Right lobe of liver (tissue), 6 donors: ENCODE measurements around the gene PHLDA2. TPM values are rescaled to one million over a fixed set of nuclear protein-coding genes. Genes with fewer than 3 reads are reported as not detected.

Experiments used
- ATAC-seq, 4 donors: fragments of 200-7000 bp; cut with Tn5 transposase; one replicate each; pipeline ENCODE4 v1.9.1; 2020; ENCODE audit warnings: mild to moderate bottlenecking in 4 of 4, moderate library complexity in 4 of 4
- DNase-seq, 3 donors: peaks; one replicate each; pipeline ENCODE4 v3.0.0-alpha.2; 2020
- H3K27ac ChIP-seq, 3 donors: fragments of 200-600 bp; one replicate each; pipeline ENCODE4 v1.8.0; 2022
- H3K27me3 ChIP-seq, 2 donors: fragments of 200-600 bp; one replicate each; pipeline ENCODE4 v1.8.0; 2022
- H3K36me3 ChIP-seq, 4 donors: fragments of 200-600 bp; sonication (generic) in 1 of 4; one replicate each; pipeline versions ENCODE4 v1.5.1 to v1.8.0; 2017 to 2022; ENCODE audit warnings: control low read depth in 1 of 4
- H3K4me1 ChIP-seq, 4 donors: fragments of 200-600 bp; sonication (generic) in 1 of 4; one replicate each; pipeline versions ENCODE4 v1.5.1 to v1.8.0; 2017 to 2022; ENCODE audit warnings: control low read depth in 1 of 4
- H3K4me3 ChIP-seq, 3 donors: fragments of 200-600 bp; one replicate each; pipeline ENCODE4 v1.8.0; 2022
- H3K9me3 ChIP-seq, 4 donors: fragments of 200-600 bp; sonication (generic) in 1 of 4; one replicate each; pipeline versions ENCODE4 v1.5.1 to v1.8.0; 2017 to 2022; ENCODE audit warnings: control low read depth in 1 of 4
- CTCF ChIP-seq, 4 donors: fragments of 200-600 bp in 3 of 4; fragments of 450-650 bp in 1 of 4; IDR thresholded peaks; one replicate each; pipeline versions ENCODE4 v1.5.1 to v1.8.0; 2016 to 2022; ENCODE audit warnings: antibody characterized with exemption in 4 of 4, mild to moderate bottlenecking in 2 of 4
- POLR2A ChIP-seq: fragments of 450-650 bp; IDR thresholded peaks from one replicate; pipeline ENCODE4 v1.6.1; 2017; ENCODE audit warnings: antibody characterized with exemption, mild to moderate bottlenecking
- WGBS: methylation state at CpG from one replicate; pipeline ENCODE4 v1.1.6; 2018; ENCODE audit warnings: low coverage, low lambda C conversion rate; ENCODE audit not compliant: insufficient coverage; ENCODE audit errors: missing lambda C conversion rate; 5-methylcytosine and 5-hydroxymethylcytosine counted together
- intact Hi-C, 2 donors: fragments of 100-400 bp; cut with DNase I; formaldehyde crosslinking; loops; one replicate each; pipeline versions ENCODE4 v1.11.2 to v1.14.1; 2022
- total RNA-seq, 6 experiments: library from RNA; depleted of rRNA in 2 of 6; stranded (reverse); fragments of >200 nt in 2 of 6; fragmentation: NEBNext Ultra II Directional in 3 of 6; extraction: Animal tissue kit (Norgen Biotek cat#: 25700) in 3 of 6; gene quantifications; one replicate each; pipeline versions ENCODE4 v1.1.0 to v1.2.4, GENCODE V29; 2016 to 2023
- donor health status: DM: no; HTN: yes; CAD: no.
- donor health status: DM: no; HTN: no; CAD: no.
- donor health status: DM: no; HTN: no; CAD: no.
- donor health status: DM: no; HTN: yes; CAD: no.
- donor health status: DM: no; HTN: yes; CAD: no.

Gene PHLDA2
- total RNA-seq, 6 experiments from 2014 or later = 0.51 to 12.7 (median 5.9) TPM; not detected in 1

DNA sequence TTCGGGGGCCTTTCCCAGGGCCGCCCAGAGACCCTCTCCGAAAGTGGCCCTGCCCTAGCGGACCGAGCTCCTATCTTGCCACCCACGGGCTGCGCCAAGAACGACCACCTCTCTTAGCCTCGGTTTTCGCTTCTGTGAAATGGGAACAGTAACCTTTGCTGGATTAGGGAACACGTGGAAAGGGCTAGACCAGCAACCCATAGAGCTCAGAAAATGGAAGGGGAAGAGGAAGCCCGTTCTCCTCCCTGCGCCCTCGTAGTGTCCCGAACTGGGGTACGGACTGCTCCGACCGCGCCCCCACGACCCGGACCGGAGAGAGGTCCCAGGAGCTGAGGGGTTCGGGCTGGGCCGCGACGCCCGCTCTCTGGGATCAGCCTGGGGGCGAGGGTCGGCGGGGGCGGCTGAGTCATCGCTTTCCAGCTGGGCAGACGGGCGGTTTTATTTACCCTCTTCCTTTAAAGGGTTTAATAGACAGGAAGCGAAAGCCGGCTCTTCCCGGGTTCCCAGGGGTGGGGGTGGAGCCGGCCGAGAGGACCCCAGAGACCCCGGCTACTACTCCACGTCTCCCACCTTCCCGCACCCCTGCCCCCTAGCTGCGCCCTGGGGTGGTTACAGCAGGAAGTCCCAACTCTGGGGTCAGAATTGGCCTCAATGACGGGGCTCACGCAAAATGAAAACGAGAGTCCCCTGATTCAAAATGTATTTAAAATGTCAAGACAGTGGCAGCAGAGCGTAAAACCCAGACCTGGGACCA, 907 bp upstream of the PHLDA2 start:
- Histone ChIP-seq H3K4me1 (peaks cover 0 to 21% (median 9%) of the 10 kb centered on the region in 4 donors), H3K9me3 (no peaks in the 10 kb centered on the region), H3K27me3 (no peaks in the 10 kb centered on the region), H3K36me3 (no peaks in the 10 kb centered on the region), H3K4me3 (peak overlapping the region; percentile 49 to 69 (median 54)), H3K27ac (peak overlapping the region in 1 of 3 donors; percentile 70)
- TF ChIP-seq POLR2A = no peak
- TF ChIP-seq CTCF (IDR thresholded peaks at IDR 0.05) = no peak
- WGBS = 9% methylated on average over 11 of the region's 47 CpGs
- DNase-seq = peak in 2 of 3 donors; percentile 58 to 73
- intact Hi-C loops = no loop called here
- ATAC-seq = peak; percentile 1 to 49 (median 15)

GRCh38 chr11:2929531-2929949, 320 bp upstream of the PHLDA2 start:
- peaks cover 0 to 21% (median 9%) of the 10 kb centered on the region in 4 donors for H3K4me1 ChIP-seq
- peak; percentile 3 to 65 (median 26) for ATAC-seq
- DNase-seq = peak in 2 of 3 donors; percentile 60 to 89

GRCh38 chr11:2927851-2928604, 1.2 kb downstream of the PHLDA2 start:
- peaks cover 0 to 21% (median 9%) of the 10 kb centered on the region in 4 donors for H3K4me1 ChIP-seq
- H3K4me3 ChIP-seq = peak overlapping the region; percentile 49 to 69 (median 54)
- ATAC-seq (no peak), DNase-seq (peak in 2 of 3 donors; percentile 24 to 40)
- intact Hi-C loops = no loop called here
- H3K36me3 ChIP-seq = no peaks in the 10 kb centered on the region
- no peaks in the 10 kb centered on the region for H3K9me3 ChIP-seq
- no peaks in the 10 kb centered on the region for H3K27me3 ChIP-seq
- no peak overlapping the region for H3K27ac ChIP-seq
- WGBS = 8% methylated on average over 9 of the region's 25 CpGs
- no peak for TF ChIP-seq POLR2A
- TF ChIP-seq CTCF (IDR thresholded peaks at IDR 0.05) = no peak

More at GRCh38 chr11:2929531-2929949, 320 bp upstream of the PHLDA2 start:
- no peaks in the 10 kb centered on the region for H3K36me3 ChIP-seq
- intact Hi-C loops = no loop called here
- H3K27ac ChIP-seq = peak overlapping the region in 1 of 3 donors; percentile 70
- no peaks in the 10 kb centered on the region for H3K27me3 ChIP-seq
- peak overlapping the region; percentile 49 to 69 (median 54) for H3K4me3 ChIP-seq
- WGBS = under 1% methylated on average over 15 of the region's 48 CpGs
- TF ChIP-seq POLR2A (no peak), CTCF (IDR thresholded peaks at IDR 0.05) (no peak)
- no peaks in the 10 kb centered on the region for H3K9me3 ChIP-seq

DNA sequence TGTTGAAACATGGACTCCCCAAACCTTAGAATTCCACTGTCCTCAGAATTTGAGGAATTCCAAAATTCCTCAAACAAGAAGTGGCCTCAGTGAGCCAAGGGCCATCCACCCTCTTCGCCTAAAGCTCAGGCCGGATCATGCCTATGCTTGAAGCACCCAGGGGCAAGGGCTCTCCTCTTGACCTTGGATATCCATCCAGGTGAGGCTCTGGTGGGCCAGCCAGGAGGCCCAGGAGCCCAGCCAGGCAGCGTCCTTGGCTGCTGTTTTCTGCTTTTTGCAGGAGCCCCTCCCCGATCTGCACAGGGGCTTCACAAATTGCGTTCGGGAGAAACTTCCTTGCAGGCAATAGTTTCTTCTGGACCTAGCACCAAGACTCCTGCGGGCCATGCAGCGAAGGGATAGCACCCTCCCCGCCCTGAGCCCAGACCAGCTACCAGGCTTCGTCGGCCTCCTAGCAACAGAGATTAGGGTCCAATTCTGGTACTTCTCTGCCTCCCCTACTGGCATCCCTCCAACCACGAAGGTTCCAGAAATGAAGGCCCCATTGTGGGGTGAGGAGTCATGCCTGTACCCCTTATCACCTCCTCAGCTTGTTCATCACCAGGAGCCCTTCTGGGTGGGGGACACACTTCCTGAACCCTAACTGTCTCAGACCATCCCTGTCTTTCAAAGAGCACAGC, 2.0 kb downstream of the PHLDA2 start:
- Histone ChIP-seq H3K36me3 (no peaks in the 10 kb centered on the region), H3K4me1 (peaks cover 0 to 21% (median 9%) of the 10 kb centered on the region in 4 donors), H3K27ac (no peak overlapping the region), H3K9me3 (no peaks in the 10 kb centered on the region), H3K27me3 (no peaks in the 10 kb centered on the region), H3K4me3 (no peak overlapping the region)
- WGBS = 100% methylated on average over 1 of the region's 12 CpGs
- no peak for TF ChIP-seq POLR2A
- no peak for TF ChIP-seq CTCF (IDR thresholded peaks at IDR 0.05)
- DNase-seq = peak in 1 of 3 donors; percentile 22
- intact Hi-C loops = no loop called here
- ATAC-seq = no peak
